GM21528 (cell line): ENCODE data around the gene NARS2.
A peak's percentile ranks its signal among the peaks of the same experiment; 100 is the strongest.

Experiments
- ATAC-seq: cut with Tn5 transposase; IDR thresholded peaks from one replicate; pipeline ENCODE4 v1.9.1; 2021; ENCODE audit warnings: mild to moderate bottlenecking, moderate library complexity; ENCODE audit not compliant: unreplicated experiment, low FRiP score

NARS2 gene

GRCh38 chr11:78418584-78419211 lies 156.0 kb downstream of the NARS2 start:
- ATAC-seq = no peak

GRCh38 chr11:78417888-78418583 lies 156.6 kb downstream of the NARS2 start:
- peak; percentile 56 for ATAC-seq

GRCh38 chr11:78417175-78417887 lies 157.3 kb downstream of the NARS2 start, which contains the start of gene GAB2:
Gene GAB2 (minus strand): TSS chr11:78417820. CDS start chr11:78417720, 100 bp downstream.
- peak; percentile 22 for ATAC-seq

GRCh38 chr11:78416285-78417174 lies 158.1 kb downstream of the NARS2 start:
- peak; percentile 54 for ATAC-seq

GRCh38 chr11:78415338-78415737 lies 159.3 kb downstream of the NARS2 start:
- ATAC-seq = no peak

- ATAC-seq = no peak
Measured at GRCh38 chr11:78414321-78415051, 160.2 kb downstream of the NARS2 start.

- ATAC-seq = no peak
Measured at GRCh38 chr11:78408619-78409018, 166.0 kb downstream of the NARS2 start.

- ATAC-seq = no peak
Measured at GRCh38 chr11:78406568-78407196, 168.0 kb downstream of the NARS2 start.

GRCh38 chr11:78405805-78406204 lies 168.9 kb downstream of the NARS2 start:
- no peak for ATAC-seq

GRCh38 chr11:78403781-78404180 lies 170.9 kb downstream of the NARS2 start:
- no peak for ATAC-seq

GRCh38 chr11:78402847-78403246 lies 171.8 kb downstream of the NARS2 start:
- ATAC-seq = no peak

GRCh38 chr11:78400702-78401101 lies 174.0 kb downstream of the NARS2 start:
- no peak for ATAC-seq

GRCh38 chr11:78400116-78400515 lies 174.5 kb downstream of the NARS2 start:
- ATAC-seq = no peak

GRCh38 chr11:78399136-78399535 lies 175.5 kb downstream of the NARS2 start:
- ATAC-seq = no peak

GRCh38 chr11:78398715-78399114 lies 175.9 kb downstream of the NARS2 start:
- no peak for ATAC-seq

- ATAC-seq = peak; percentile 66
Measured at GRCh38 chr11:78397398-78397797, 177.3 kb downstream of the NARS2 start.

GRCh38 chr11:78395597-78395996 lies 179.1 kb downstream of the NARS2 start:
- no peak for ATAC-seq

- ATAC-seq = no peak
Measured at GRCh38 chr11:78392854-78393253, 181.8 kb downstream of the NARS2 start.

GRCh38 chr11:78391424-78391823 lies 183.2 kb downstream of the NARS2 start:
- no peak for ATAC-seq
